CD4-positive, CD25-positive, alpha-beta regulatory T cell (primary cell): ENCODE results near the gene ARHGAP23. TPM values are rescaled to one million over a fixed set of nuclear protein-coding genes. Genes with fewer than 3 reads are reported as not detected.

Experiments
- ATAC-seq, 2 donors: fragments of 150-1000 bp; cut with Tn5 transposase; one replicate each; pipeline ENCODE4 v1.10.0; 2021; ENCODE audit warnings: low read depth in 2 of 2, moderate number of reproducible peaks in 2 of 2, moderate library complexity in 1 of 2
- DNase-seq, 3 donors: peaks; one replicate each; pipeline versions ENCODE4 v3.0.0 to v3.0.0-alpha.2; 2012 to 2022; ENCODE audit warnings: mixed read lengths in 1 of 3
- H3K27ac ChIP-seq: one replicate; pipeline ENCODE4 v1.7.0; 2013; ENCODE audit warnings: mild to moderate bottlenecking, low read length; ENCODE audit not compliant: insufficient read depth, poor library complexity, severe bottlenecking
- H3K27me3 ChIP-seq: one replicate; pipeline ENCODE4 v1.7.0; 2013; ENCODE audit warnings: low read length; ENCODE audit not compliant: control insufficient read depth, insufficient read depth
- H3K36me3 ChIP-seq: one replicate; pipeline ENCODE4 v1.7.0; 2013; ENCODE audit warnings: mild to moderate bottlenecking, low read length, moderate library complexity; ENCODE audit not compliant: control insufficient read depth, insufficient read depth
- H3K4me1 ChIP-seq: 2 replicates; pipeline ENCODE4 v1.7.0; 2013; ENCODE audit warnings: mild to moderate bottlenecking, low read length; ENCODE audit not compliant: insufficient read depth, control insufficient read depth, poor library complexity, severe bottlenecking
- H3K4me3 ChIP-seq: one replicate; pipeline ENCODE4 v1.7.0; 2013; ENCODE audit warnings: low read depth, mild to moderate bottlenecking, low read length, moderate library complexity
- H3K9me3 ChIP-seq, 2 experiments: 1 replicate in 1 of 2; 2 replicates in 1 of 2; pipeline ENCODE4 v1.7.0; 2013; ENCODE audit warnings: low read length in 2 of 2, mild to moderate bottlenecking in 1 of 2, moderate library complexity in 1 of 2; ENCODE audit not compliant: control insufficient read depth in 2 of 2
- H3K27ac Mint-ChIP-seq, 3 donors: one replicate each; pipeline ENCODE4 v1.8.0; 2020 to 2022; ENCODE audit warnings: mild to moderate bottlenecking in 3 of 3, mixed read lengths in 3 of 3, moderate library complexity in 2 of 3
- H3K27me3 Mint-ChIP-seq: one replicate; pipeline ENCODE4 v1.8.0; 2022; ENCODE audit warnings: mild to moderate bottlenecking, mixed read lengths
- H3K36me3 Mint-ChIP-seq: one replicate; pipeline ENCODE4 v1.8.0; 2020; ENCODE audit warnings: mixed read lengths
- H3K4me1 Mint-ChIP-seq, 4 donors: one replicate each; pipeline ENCODE4 v1.8.0; 2020 to 2022; ENCODE audit warnings: mixed read lengths in 4 of 4, mild to moderate bottlenecking in 1 of 4
- H3K4me3 Mint-ChIP-seq, 4 donors: one replicate each; pipeline ENCODE4 v1.8.0; 2020 to 2022; ENCODE audit warnings: mild to moderate bottlenecking in 4 of 4, mixed read lengths in 4 of 4, moderate library complexity in 3 of 4
- H3K9me3 Mint-ChIP-seq, 7 donors: one replicate each; pipeline ENCODE4 v1.8.0; 2020 to 2022; ENCODE audit warnings: mixed read lengths in 7 of 7, mild to moderate bottlenecking in 3 of 7, moderate library complexity in 2 of 7
- polyA plus RNA-seq, 4 donors: library from polyadenylated mRNA; unstranded; fragments of 300-500 nt; fragmentation: Illumina TruSeq; gene quantifications; one replicate each; pipeline ENCODE4 v1.2.3, GENCODE V29; 2021
- total RNA-seq: library from RNA; stranded (reverse); gene quantifications from one replicate; pipeline ENCODE4 v1.2.3, GENCODE V29; 2022

The ARHGAP23 gene, protein sequence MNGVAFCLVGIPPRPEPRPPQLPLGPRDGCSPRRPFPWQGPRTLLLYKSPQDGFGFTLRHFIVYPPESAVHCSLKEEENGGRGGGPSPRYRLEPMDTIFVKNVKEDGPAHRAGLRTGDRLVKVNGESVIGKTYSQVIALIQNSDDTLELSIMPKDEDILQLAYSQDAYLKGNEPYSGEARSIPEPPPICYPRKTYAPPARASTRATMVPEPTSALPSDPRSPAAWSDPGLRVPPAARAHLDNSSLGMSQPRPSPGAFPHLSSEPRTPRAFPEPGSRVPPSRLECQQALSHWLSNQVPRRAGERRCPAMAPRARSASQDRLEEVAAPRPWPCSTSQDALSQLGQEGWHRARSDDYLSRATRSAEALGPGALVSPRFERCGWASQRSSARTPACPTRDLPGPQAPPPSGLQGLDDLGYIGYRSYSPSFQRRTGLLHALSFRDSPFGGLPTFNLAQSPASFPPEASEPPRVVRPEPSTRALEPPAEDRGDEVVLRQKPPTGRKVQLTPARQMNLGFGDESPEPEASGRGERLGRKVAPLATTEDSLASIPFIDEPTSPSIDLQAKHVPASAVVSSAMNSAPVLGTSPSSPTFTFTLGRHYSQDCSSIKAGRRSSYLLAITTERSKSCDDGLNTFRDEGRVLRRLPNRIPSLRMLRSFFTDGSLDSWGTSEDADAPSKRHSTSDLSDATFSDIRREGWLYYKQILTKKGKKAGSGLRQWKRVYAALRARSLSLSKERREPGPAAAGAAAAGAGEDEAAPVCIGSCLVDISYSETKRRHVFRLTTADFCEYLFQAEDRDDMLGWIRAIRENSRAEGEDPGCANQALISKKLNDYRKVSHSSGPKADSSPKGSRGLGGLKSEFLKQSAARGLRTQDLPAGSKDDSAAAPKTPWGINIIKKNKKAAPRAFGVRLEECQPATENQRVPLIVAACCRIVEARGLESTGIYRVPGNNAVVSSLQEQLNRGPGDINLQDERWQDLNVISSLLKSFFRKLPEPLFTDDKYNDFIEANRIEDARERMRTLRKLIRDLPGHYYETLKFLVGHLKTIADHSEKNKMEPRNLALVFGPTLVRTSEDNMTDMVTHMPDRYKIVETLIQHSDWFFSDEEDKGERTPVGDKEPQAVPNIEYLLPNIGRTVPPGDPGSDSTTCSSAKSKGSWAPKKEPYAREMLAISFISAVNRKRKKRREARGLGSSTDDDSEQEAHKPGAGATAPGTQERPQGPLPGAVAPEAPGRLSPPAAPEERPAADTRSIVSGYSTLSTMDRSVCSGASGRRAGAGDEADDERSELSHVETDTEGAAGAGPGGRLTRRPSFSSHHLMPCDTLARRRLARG (N-terminal part only)
- 2.3 TPM for total RNA-seq
- under 1 TPM in 2 of 4 donors, not detected in 2; 0.22 to 0.30 TPM for polyA plus RNA-seq

DNA sequence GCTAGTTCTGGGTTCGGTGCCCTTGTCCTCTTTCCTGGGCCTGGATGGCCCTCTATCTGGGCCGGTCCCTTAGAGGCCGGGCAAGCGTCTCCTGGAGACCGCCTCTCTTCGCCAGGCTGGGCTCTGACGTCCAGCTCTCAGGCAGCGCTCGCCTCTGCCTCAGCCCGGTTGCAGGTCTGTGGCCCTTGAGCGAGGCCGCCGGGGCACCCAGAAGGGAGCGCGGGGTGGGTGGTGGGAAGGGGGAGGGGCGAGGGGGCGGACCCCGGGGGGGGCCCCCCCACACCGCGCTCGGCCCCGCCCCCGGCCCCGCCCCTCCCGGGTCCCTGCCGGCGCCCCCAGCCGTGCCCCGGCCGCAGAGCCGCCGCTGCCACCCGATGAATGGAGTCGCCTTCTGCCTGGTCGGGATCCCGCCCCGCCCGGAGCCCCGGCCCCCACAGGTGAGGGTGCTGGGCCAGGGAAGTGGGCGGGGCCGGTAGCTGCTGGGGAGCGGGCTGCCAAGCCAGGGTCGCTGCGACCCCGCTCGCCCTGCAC is at the start of gene ARHGAP23:
ARHGAP23 (plus strand) TSS at position 353 of the 531 bp plus-strand sequence; CDS start at position 375, 22 bp downstream.
- Mint-ChIP-seq H3K27me3 (peaks cover 33% of the 10 kb centered on the region), H3K36me3 (no peaks in the 10 kb centered on the region), H3K9me3 (peaks cover 0 to 2% (median 0%) of the 10 kb centered on the region in 7 donors), H3K4me1 (peaks cover 0 to 26% (median 5%) of the 10 kb centered on the region in 4 donors), H3K4me3 (peak within 1 kb of the TSS; percentile 80 to 92 (median 85)), H3K27ac (peak within 1 kb of the TSS in 1 of 3 donors; percentile 88)
- peak; percentile 35 to 45 for ATAC-seq
- Histone ChIP-seq H3K4me3 (peak within 1 kb of the TSS; percentile 48), H3K27ac (no peak within 1 kb of the TSS), H3K27me3 (peaks cover 6% of the 10 kb centered on the region), H3K9me3 (no peaks in the 10 kb centered on the region), H3K4me1 (peaks cover 7% of the 10 kb centered on the region), H3K36me3 (no peaks in the 10 kb centered on the region)
- DNase-seq: peak; percentile 15 to 28 (median 28)

DNA sequence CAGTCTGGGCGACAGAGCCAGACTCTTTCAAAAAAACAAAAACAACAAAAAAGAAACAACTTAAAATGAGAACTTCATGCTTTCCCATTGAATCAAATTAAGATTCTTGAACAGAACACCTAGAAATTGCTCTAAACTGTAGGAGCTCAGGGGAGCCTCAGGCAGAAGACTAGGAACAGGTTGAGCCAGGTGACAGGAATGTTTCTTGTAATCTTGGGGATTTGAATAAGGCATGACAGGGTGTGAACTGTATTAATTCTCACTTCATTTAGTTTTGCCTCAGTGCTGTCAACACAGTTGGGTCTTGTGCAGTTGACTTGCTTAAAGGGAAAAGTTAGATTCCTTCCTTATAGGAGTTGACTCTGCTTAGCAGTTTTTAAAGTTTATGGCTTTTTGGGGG is 48.8 kb upstream of the ARHGAP23 start:
- H3K27ac Mint-ChIP-seq: no peak overlapping the region
- Histone ChIP-seq H3K27me3 (no peaks in the 10 kb centered on the region), H3K4me3 (no peak overlapping the region), H3K9me3 (no peaks in the 10 kb centered on the region), H3K27ac (no peak overlapping the region), H3K4me1 (no peaks in the 10 kb centered on the region), H3K36me3 (peaks cover 16% of the 10 kb centered on the region)
- no peak overlapping the region for H3K4me3 Mint-ChIP-seq
- no peak for DNase-seq
- no peaks in the 10 kb centered on the region for H3K9me3 Mint-ChIP-seq
- no peaks in the 10 kb centered on the region for H3K27me3 Mint-ChIP-seq
- H3K36me3 Mint-ChIP-seq: peaks cover 18% of the 10 kb centered on the region
- H3K4me1 Mint-ChIP-seq: no peaks in the 10 kb centered on the region
- no peak for ATAC-seq

DNA sequence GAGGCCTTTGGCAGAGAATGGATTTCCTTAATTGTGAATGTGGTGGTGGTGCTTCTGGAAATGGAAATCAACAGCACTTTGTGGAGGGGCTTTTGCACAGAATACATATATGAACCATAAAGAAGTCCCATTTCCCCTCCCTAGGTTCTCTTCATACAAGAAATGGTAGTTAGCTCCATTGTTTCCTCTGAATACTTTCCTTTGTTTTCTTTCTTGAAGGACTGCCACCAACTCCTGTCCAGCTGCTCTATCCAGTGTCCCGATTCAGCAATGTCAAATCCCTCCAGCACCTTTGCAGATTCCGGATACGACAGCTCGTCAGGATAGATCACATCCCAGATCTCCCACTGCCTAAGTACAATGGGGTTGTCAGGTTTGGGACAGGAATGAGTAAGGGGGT is 33.2 kb upstream of the ARHGAP23 start:
- peaks cover 35% of the 10 kb centered on the region for H3K36me3 Mint-ChIP-seq
- H3K4me3 ChIP-seq: no peak overlapping the region

DNA sequence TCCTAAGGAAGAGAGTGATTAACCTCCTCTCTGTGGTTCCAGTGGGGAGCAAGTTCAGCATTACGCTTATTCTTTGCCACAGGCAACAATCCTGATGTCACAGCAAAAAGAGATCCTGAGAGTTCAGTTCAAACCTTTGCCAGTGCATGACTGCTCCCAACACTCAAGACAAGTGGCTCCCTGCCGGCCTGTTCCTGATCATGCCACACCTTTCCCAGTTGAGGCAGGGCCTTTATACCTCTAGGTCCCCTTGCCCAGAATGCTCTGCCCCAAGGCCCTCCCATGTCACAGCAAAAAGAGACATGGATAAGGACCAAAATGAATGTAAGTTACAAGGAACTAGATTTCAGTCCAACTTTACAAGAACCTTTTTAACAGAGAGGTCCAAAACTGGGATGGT is 31.0 kb upstream of the ARHGAP23 start:
- DNase-seq: no peak
- Mint-ChIP-seq H3K4me1 (no peaks in the 10 kb centered on the region), H3K4me3 (peak overlapping the region in 1 of 4 donors; percentile 8), H3K9me3 (no peaks in the 10 kb centered on the region), H3K27me3 (no peaks in the 10 kb centered on the region), H3K36me3 (peaks cover 48% of the 10 kb centered on the region), H3K27ac (no peak overlapping the region)
- Histone ChIP-seq H3K36me3 (peaks cover 43% of the 10 kb centered on the region), H3K4me1 (no peaks in the 10 kb centered on the region), H3K9me3 (no peaks in the 10 kb centered on the region), H3K27ac (no peak overlapping the region), H3K4me3 (no peak overlapping the region), H3K27me3 (no peaks in the 10 kb centered on the region)
- no peak for ATAC-seq

More for the DNA sequence above, 33.2 kb upstream of the ARHGAP23 start:
- no peaks in the 10 kb centered on the region for H3K9me3 ChIP-seq
- ATAC-seq (no peak), DNase-seq (no peak)
- H3K4me1 ChIP-seq: no peaks in the 10 kb centered on the region
- no peak overlapping the region for H3K4me3 Mint-ChIP-seq
- no peaks in the 10 kb centered on the region for H3K27me3 Mint-ChIP-seq
- H3K4me1 Mint-ChIP-seq: peaks cover 0 to 2% (median 0%) of the 10 kb centered on the region in 4 donors
- no peaks in the 10 kb centered on the region for H3K9me3 Mint-ChIP-seq
- no peaks in the 10 kb centered on the region for H3K27me3 ChIP-seq
- H3K36me3 ChIP-seq: peaks cover 33% of the 10 kb centered on the region
- H3K27ac ChIP-seq: no peak overlapping the region
- no peak overlapping the region for H3K27ac Mint-ChIP-seq

DNA sequence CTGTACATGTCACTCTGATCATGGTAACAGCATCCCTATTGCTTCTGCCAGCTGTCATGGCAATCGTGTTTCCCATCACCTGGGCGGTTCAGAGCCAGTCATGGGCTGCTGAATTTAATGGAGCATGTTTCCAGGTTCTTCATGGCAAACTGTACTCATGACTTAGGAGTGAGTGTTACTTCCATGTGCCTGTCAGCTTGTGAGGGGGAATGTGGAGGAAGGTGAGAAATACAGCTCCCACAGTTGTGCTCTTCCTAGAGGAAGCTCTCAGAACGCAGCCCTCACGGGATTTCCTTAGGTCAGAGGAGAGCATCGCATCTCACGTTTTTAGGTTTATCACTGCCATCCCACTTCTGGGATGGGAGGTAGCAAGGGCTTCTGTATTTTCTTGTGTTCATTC is 28.0 kb upstream of the ARHGAP23 start:
- no peak overlapping the region for H3K27ac Mint-ChIP-seq
- H3K4me1 ChIP-seq: no peaks in the 10 kb centered on the region
- H3K4me1 Mint-ChIP-seq: no peaks in the 10 kb centered on the region
- ATAC-seq (no peak), DNase-seq (no peak)
- no peaks in the 10 kb centered on the region for H3K9me3 ChIP-seq
- no peaks in the 10 kb centered on the region for H3K27me3 Mint-ChIP-seq
- H3K36me3 ChIP-seq: peaks cover 37% of the 10 kb centered on the region
- H3K36me3 Mint-ChIP-seq: peaks cover 45% of the 10 kb centered on the region
- H3K4me3 ChIP-seq: no peak overlapping the region
- H3K4me3 Mint-ChIP-seq: no peak overlapping the region
- no peak overlapping the region for H3K27ac ChIP-seq
- no peaks in the 10 kb centered on the region for H3K27me3 ChIP-seq
- H3K9me3 Mint-ChIP-seq: no peaks in the 10 kb centered on the region

DNA sequence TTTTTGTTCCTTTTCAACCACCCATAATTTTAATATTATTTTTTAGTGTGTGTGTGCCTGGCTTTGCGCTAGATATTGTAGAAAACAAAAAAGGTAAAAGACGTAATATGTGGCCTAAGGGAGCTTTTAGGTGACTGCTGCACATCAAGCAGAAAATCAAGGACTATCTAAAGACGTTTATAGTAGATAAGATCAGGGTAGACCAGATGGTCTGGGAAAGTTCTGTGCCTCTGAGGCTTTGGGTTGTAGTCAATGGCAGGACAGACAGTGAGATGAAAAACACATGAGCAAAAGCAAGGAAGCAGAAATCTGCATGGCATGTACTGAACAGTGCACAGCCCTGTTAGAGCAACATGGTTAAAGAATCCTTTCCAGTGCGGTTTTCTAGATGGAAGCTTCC is 26.8 kb upstream of the ARHGAP23 start:
- H3K36me3 Mint-ChIP-seq: peaks cover 36% of the 10 kb centered on the region
- no peak overlapping the region for H3K4me3 ChIP-seq
- peaks cover 26% of the 10 kb centered on the region for H3K36me3 ChIP-seq

DNA sequence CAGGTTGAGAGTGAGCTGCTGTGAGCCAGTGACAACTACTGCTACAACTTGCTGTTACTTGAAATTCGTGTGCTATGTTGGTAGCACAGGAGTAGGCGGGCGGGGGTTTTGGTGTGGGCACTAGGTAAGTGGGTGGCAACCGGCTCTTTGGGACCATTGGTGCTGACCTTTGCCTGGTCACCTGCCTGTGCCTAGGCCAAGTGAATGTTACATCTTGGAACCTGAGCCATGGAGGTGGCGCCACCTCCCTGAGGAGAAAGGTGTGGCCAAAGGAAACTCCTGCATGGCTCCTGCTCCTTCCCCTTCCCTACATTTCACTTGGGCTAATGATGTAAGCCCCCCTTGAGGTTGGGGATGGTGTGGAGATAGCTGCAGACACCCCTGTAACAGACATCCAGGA is 25.4 kb upstream of the ARHGAP23 start:
- DNase-seq: no peak

More for the DNA sequence above, 26.8 kb upstream of the ARHGAP23 start:
- H3K27ac ChIP-seq: no peak overlapping the region
- H3K4me1 ChIP-seq: no peaks in the 10 kb centered on the region
- Mint-ChIP-seq H3K4me1 (no peaks in the 10 kb centered on the region), H3K27me3 (no peaks in the 10 kb centered on the region), H3K27ac (no peak overlapping the region), H3K4me3 (no peak overlapping the region), H3K9me3 (no peaks in the 10 kb centered on the region)
- ATAC-seq (no peak), DNase-seq (no peak)
- H3K27me3 ChIP-seq: no peaks in the 10 kb centered on the region
- no peaks in the 10 kb centered on the region for H3K9me3 ChIP-seq

More for the DNA sequence above, 25.4 kb upstream of the ARHGAP23 start:
- ATAC-seq: no peak
- peaks cover 21% of the 10 kb centered on the region for H3K36me3 ChIP-seq
- no peak overlapping the region for H3K4me3 Mint-ChIP-seq
- H3K4me1 ChIP-seq: no peaks in the 10 kb centered on the region
- no peak overlapping the region for H3K27ac ChIP-seq
- no peak overlapping the region for H3K27ac Mint-ChIP-seq
- no peaks in the 10 kb centered on the region for H3K4me1 Mint-ChIP-seq
- H3K27me3 Mint-ChIP-seq: no peaks in the 10 kb centered on the region
- no peak overlapping the region for H3K4me3 ChIP-seq
- H3K9me3 Mint-ChIP-seq: no peaks in the 10 kb centered on the region
- no peaks in the 10 kb centered on the region for H3K27me3 ChIP-seq
- H3K9me3 ChIP-seq: no peaks in the 10 kb centered on the region
- H3K36me3 Mint-ChIP-seq: peaks cover 26% of the 10 kb centered on the region
